Measurements from ENCODE around the gene IGF2BP1.
"Not testable (repeated sequence)": the region's sequence is repeated elsewhere in the genome, so short reads cannot be mapped to it uniquely, and the experiment has no call there.

Gene IGF2BP1

GRCh38 chr17:49021095-49021767, 24.0 kb downstream of the IGF2BP1 start:
- Histone ChIP-seq H3K27ac (no peak overlapping the region), H3K4me3 (no peak overlapping the region)
- TF ChIP-seq, protein P1, sequence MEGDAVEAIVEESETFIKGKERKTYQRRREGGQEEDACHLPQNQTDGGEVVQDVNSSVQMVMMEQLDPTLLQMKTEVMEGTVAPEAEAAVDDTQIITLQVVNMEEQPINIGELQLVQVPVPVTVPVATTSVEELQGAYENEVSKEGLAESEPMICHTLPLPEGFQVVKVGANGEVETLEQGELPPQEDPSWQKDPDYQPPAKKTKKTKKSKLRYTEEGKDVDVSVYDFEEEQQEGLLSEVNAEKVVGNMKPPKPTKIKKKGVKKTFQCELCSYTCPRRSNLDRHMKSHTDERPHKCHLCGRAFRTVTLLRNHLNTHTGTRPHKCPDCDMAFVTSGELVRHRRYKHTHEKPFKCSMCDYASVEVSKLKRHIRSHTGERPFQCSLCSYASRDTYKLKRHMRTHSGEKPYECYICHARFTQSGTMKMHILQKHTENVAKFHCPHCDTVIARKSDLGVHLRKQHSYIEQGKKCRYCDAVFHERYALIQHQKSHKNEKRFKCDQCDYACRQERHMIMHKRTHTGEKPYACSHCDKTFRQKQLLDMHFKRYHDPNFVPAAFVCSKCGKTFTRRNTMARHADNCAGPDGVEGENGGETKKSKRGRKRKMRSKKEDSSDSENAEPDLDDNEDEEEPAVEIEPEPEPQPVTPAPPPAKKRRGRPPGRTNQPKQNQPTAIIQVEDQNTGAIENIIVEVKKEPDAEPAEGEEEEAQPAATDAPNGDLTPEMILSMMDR (IDR thresholded peaks at IDR 0.05): no peak
- DNase-seq (ENCODE audit: low spot score): no peak

- Histone ChIP-seq H3K27ac (no peak overlapping the region), H3K4me3 (no peak overlapping the region)
- no peak for DNase-seq (ENCODE audit: low spot score)
- TF ChIP-seq, protein P1 (IDR thresholded peaks at IDR 0.05): no peak
Observed at GRCh38 chr17:49021768-49022103, 24.6 kb downstream of the IGF2BP1 start.

- no peak overlapping the region for H3K27ac ChIP-seq
- H3K4me3 ChIP-seq: no peak overlapping the region
- TF ChIP-seq, protein P1 (IDR thresholded peaks at IDR 0.05): no peak
- no peak for DNase-seq (ENCODE audit: low spot score)
Observed at GRCh38 chr17:49022391-49022941, 25.3 kb downstream of the IGF2BP1 start.

DNA sequence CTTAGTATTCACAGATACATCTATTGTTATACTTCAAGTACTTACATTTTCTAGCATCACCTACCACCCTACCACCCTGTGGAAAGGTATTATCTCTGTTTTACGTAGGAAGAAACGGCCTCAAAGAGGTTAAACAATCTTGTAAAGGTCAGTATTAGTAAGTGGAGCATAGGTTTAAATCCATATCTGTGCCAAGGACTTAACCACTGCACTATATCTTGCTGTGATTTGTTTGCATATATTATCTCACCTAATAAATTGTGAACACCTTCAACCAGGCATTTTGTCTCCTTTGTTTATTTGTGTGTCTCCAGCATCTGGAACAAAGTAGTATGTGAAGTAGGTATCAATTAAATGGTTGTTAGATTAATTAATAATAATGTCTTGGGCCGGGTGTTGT, 27.3 kb downstream of the IGF2BP1 start:
- DNase-seq (ENCODE audit: low spot score): no peak
- Histone ChIP-seq H3K4me3 (no peak overlapping the region), H3K27ac (no peak overlapping the region)
- TF ChIP-seq, protein P1 (IDR thresholded peaks at IDR 0.05): no peak

GRCh38 chr17:49026447-49026846, 29.3 kb downstream of the IGF2BP1 start:
- DNase-seq (ENCODE audit: low spot score); H3K4me3 ChIP-seq; H3K27ac ChIP-seq: not testable (repeated sequence)

- H3K27ac ChIP-seq: no peak overlapping the region
- no peak for DNase-seq (ENCODE audit: low spot score)
Observed at GRCh38 chr17:49028271-49028670, 31.1 kb downstream of the IGF2BP1 start.

GRCh38 chr17:49029801-49030200, 32.6 kb downstream of the IGF2BP1 start:
- TF ChIP-seq, protein P1 (IDR thresholded peaks at IDR 0.05): no peak
- H3K4me3 ChIP-seq: no peak overlapping the region
- H3K27ac ChIP-seq: no peak overlapping the region
- DNase-seq (ENCODE audit: low spot score): no peak

More at GRCh38 chr17:49028271-49028670, 31.1 kb downstream of the IGF2BP1 start:
- TF ChIP-seq, protein P1 (IDR thresholded peaks at IDR 0.05): no peak
- no peak overlapping the region for H3K4me3 ChIP-seq
